ENCODE data around the gene EIF2D.
A peak's percentile ranks its signal among the peaks of the same experiment; 100 is the strongest.
"Not testable (repeated sequence)": the region's sequence is repeated elsewhere in the genome, so short reads cannot be mapped to it uniquely, and the experiment has no call there.

EIF2D gene

DNA sequence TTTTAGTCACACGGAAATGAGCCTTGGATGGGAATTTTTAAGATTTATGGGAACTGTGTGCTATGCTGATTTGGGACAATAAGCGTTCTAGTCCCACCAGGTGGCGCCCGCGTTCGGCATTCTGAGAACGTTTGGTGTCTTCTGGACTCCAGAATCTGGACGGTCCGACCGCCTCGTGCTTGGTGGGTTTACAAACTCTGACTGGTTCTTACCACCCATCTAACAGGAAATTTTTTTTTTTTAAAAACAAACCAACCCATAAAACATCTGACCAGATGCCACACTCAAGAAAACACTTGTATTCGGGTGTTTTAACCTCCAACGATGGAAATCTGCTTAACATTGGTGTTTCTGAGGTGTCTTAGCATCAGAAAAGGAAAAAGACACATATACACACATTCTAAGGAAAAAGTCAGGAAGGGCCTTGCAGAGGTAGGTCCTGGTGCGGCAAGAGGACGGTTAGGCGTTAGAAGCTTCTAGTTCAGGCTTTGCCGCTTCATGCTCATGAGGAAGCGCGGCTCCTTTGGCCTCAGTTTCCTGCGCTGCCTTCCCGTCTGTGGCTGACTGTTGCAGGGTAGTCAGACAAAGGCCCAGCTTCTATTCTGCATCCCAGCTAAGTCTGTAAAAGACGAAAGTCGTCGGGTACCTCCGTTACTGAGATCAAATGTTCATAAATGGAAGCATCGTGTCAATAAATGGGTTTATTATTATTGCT lies 22.3 kb upstream of the EIF2D start:
- Histone ChIP-seq H3K27me3 (ENCODE audit: control insufficient read depth in 1 of 2, insufficient read depth in 2 of 2, low read length in 2 of 2) (no peaks in the 10 kb centered on the region), H3K4me3 (ENCODE audit: low read depth in 1 of 2, low read length in 2 of 2) (peak overlapping the region in 1 of 2 donors; percentile 63), H3K9ac (ENCODE audit: low read length) (peak overlapping the region; percentile 28), H3K9me3 (ENCODE audit: low read length) (no peaks in the 10 kb centered on the region), H3K36me3 (ENCODE audit: insufficient read depth, low read length) (no peaks in the 10 kb centered on the region), H3K4me1 (ENCODE audit: insufficient read depth, low read length) (peaks cover 9% of the 10 kb centered on the region), H3K27ac (ENCODE audit: low read depth, low read length) (peak overlapping the region; percentile 84)

DNA sequence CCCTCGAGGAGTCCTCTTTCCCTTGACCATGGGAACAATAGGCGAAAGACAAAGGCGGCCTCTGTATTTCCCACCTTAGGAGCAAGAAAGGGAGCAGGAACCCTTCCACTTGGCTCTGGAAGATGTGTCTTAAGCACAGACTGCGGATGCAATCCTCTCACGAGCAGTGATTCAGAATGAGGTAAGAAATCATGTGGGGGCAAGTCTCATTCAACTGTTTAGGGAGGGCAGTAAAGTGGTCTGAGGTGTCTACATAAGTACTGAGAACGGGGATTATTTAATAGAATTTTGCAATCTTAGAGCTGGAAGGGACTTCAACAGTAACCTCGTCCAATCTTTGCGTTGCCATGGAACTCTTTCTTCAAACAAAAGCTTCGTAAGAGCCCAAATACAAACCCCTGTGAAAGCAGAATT lies 21.4 kb upstream of the EIF2D start:
- H3K27ac ChIP-seq (ENCODE audit: low read depth, low read length): no peak overlapping the region
- H3K4me1 ChIP-seq (ENCODE audit: insufficient read depth, low read length): peaks cover 9% of the 10 kb centered on the region
- no peak overlapping the region for H3K9ac ChIP-seq (ENCODE audit: low read length)
- H3K9me3 ChIP-seq (ENCODE audit: low read length): no peaks in the 10 kb centered on the region
- no peaks in the 10 kb centered on the region for H3K36me3 ChIP-seq (ENCODE audit: insufficient read depth, low read length)
- H3K27me3 ChIP-seq (ENCODE audit: control insufficient read depth in 1 of 2, insufficient read depth in 2 of 2, low read length in 2 of 2): no peaks in the 10 kb centered on the region
- H3K4me3 ChIP-seq (ENCODE audit: low read depth in 1 of 2, low read length in 2 of 2): no peak overlapping the region

DNA sequence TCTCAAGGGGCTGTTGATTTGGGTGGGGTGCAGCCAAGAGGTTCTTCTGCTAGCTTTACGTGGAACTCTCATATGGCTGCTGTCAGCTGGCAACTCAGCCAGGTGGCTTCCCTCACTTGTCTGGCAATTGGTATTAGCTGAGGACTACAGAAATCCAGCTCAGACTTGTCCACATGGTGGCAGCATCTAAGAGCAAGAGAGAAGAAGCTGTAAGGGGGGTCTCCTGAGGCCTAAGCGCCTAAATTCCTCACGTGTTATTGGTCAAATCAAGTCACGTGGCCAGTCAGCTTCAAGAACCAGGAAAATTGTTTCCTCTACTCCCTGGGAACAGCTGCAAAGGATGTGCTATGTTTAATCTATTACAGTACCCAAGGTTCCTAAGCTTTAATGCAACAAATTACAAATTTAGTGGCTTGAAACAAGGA lies 18.8 kb upstream of the EIF2D start:
- Histone ChIP-seq H3K27me3 (ENCODE audit: control insufficient read depth in 1 of 2, insufficient read depth in 2 of 2, low read length in 2 of 2) (no peaks in the 10 kb centered on the region), H3K36me3 (ENCODE audit: insufficient read depth, low read length) (no peaks in the 10 kb centered on the region), H3K9me3 (ENCODE audit: low read length) (no peaks in the 10 kb centered on the region), H3K9ac (ENCODE audit: low read length) (no peak overlapping the region), H3K27ac (ENCODE audit: low read depth, low read length) (no peak overlapping the region), H3K4me3 (ENCODE audit: low read depth in 1 of 2, low read length in 2 of 2) (no peak overlapping the region), H3K4me1 (ENCODE audit: insufficient read depth, low read length) (peaks cover 9% of the 10 kb centered on the region)

DNA sequence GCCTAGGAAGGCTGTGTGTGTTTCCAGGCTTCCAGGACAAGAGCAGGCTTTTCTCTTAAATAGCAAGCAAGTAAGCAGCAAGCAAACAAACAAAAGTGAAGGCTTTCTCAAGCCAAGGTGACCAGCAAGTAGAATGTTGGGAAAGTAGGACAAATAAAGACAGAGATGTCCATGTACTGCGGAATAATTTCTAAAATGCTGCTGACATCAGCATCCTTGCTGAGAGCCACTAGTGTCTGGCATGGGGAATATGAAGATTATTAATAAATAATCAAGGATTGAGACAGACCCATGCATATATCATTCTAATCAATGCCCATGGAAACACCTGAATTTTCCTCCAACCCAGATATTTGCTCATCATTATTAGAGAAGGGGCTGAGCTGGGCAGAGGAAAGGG lies 16.7 kb upstream of the EIF2D start:
- Histone ChIP-seq H3K27ac (ENCODE audit: low read depth, low read length) (no peak overlapping the region), H3K36me3 (ENCODE audit: insufficient read depth, low read length) (no peaks in the 10 kb centered on the region), H3K27me3 (ENCODE audit: control insufficient read depth in 1 of 2, insufficient read depth in 2 of 2, low read length in 2 of 2) (no peaks in the 10 kb centered on the region), H3K9me3 (ENCODE audit: low read length) (no peaks in the 10 kb centered on the region), H3K4me3 (ENCODE audit: low read depth in 1 of 2, low read length in 2 of 2) (no peak overlapping the region), H3K4me1 (ENCODE audit: insufficient read depth, low read length) (no peaks in the 10 kb centered on the region), H3K9ac (ENCODE audit: low read length) (no peak overlapping the region)

DNA sequence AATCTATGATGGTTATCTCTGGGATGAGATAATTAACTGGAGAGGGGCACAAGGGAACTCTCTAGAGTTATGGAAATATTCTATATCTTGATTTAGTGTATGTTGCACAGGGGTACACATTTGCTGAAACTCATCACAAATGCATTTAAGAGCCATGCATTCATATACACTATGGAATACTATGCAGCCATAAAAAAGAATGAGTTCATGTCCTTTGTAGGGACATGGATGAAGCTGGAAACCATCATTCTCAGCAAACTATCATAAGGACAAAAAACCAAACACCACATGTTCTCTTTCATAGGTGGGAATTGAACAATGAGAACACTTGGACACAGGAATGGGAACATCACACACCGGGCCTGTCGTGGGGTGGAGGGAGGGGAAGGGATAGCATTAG lies 14.1 kb upstream of the EIF2D start:
- H3K4me3 ChIP-seq (ENCODE audit: low read depth in 1 of 2, low read length in 2 of 2); H3K27me3 ChIP-seq (ENCODE audit: control insufficient read depth in 1 of 2, insufficient read depth in 2 of 2, low read length in 2 of 2); H3K27ac ChIP-seq (ENCODE audit: low read depth, low read length); H3K9ac ChIP-seq (ENCODE audit: low read length); H3K9me3 ChIP-seq (ENCODE audit: low read length); H3K36me3 ChIP-seq (ENCODE audit: insufficient read depth, low read length); H3K4me1 ChIP-seq (ENCODE audit: insufficient read depth, low read length): not testable (repeated sequence)

DNA sequence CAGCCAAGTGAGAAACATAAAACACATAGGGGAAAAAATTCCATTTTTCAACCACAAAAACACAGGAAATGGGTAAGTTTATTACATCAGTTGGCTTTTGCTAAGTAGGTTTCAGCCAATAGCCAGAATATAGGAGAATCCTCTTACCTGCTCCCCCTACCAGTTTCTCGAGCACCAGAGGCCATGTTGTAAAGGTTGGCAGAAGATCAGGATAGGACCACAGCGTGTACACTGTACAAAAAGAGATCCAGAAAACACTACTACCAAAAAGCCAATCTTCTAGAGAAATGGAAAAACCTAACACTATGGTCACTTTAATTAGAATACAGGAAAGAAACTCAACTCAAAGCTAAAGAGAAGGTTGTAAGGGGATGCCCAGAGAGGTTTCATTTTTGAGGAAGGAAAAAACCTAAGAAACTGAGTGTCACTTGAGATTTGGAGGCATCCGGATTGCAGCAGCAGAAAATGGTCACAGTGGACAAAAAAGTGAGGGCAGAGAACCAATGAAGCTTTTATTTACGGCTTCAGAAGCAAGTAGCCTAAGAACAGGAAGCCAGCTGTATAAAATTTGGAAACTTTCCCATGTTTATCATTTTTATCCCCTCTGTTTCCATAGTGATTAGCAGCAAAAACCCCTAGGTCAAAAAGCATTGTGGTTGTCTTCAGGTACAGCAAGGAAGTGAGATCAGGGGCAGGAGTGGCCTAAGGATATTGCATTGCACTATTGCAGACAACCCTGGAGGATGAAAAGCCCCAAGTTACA lies 2.9 kb downstream of the EIF2D start:
- H3K27me3 ChIP-seq (ENCODE audit: control insufficient read depth in 1 of 2, insufficient read depth in 2 of 2, low read length in 2 of 2): no peaks in the 10 kb centered on the region
- H3K4me1 ChIP-seq (ENCODE audit: insufficient read depth, low read length): peaks cover 8% of the 10 kb centered on the region
- H3K9me3 ChIP-seq (ENCODE audit: low read length): no peaks in the 10 kb centered on the region
- peaks cover 48% of the 10 kb centered on the region for H3K36me3 ChIP-seq (ENCODE audit: insufficient read depth, low read length)
- no peak overlapping the region for H3K27ac ChIP-seq (ENCODE audit: low read depth, low read length)
- H3K9ac ChIP-seq (ENCODE audit: low read length): no peak overlapping the region
- H3K4me3 ChIP-seq (ENCODE audit: low read depth in 1 of 2, low read length in 2 of 2): no peak overlapping the region

DNA sequence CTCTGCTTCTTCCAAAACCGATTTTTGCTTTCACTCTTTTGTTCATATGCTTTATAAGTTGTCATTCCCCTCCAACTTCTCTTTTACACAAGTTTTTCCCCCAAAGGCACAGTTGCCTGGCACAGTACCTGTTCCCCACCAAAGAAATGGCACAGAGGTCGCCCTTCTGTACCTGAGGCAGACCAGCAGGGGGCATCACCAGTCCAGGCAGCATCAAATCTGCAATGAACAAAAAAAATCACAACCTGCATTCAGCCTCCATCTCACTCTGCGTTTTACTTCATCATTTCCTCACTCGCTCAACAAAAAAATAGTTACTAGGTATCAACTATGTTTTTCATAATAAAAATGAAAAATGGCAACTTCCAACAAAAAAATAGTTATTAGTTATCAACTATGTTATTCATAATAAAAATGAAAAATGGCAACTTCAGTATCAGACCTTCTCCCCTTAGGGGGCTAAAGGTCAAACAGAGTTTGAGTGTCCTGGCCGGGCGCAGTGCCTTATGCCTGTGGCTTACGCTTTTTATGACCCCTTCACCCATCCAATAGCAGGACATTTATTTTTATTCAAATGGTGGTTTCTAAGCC lies 4.1 kb downstream of the EIF2D start:
- no peak overlapping the region for H3K27ac ChIP-seq (ENCODE audit: low read depth, low read length)
- H3K36me3 ChIP-seq (ENCODE audit: insufficient read depth, low read length): peaks cover 57% of the 10 kb centered on the region

DNA sequence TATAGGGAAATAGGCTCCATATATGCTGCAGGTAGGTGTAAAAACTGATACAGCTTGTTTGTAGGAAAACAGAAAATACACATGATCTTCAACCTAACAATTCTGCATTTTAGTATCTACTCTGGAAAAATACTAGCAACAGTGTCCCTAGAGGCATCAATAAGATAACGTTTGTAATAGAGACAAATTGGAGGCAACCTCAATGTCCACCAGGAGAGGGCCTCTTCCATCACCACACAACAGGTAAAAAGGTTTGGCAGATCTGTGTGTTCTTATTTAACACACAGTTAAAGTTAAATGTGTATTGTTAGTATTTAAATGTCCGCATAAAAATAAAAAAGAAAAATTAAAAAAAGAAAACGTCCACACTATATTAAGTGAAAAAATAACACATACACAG lies 5.4 kb downstream of the EIF2D start:
- no peak overlapping the region for H3K4me3 ChIP-seq (ENCODE audit: low read depth in 1 of 2, low read length in 2 of 2)
- H3K27me3 ChIP-seq (ENCODE audit: control insufficient read depth in 1 of 2, insufficient read depth in 2 of 2, low read length in 2 of 2): no peaks in the 10 kb centered on the region
- H3K9ac ChIP-seq (ENCODE audit: low read length): no peak overlapping the region
- H3K9me3 ChIP-seq (ENCODE audit: low read length): no peaks in the 10 kb centered on the region
- H3K27ac ChIP-seq (ENCODE audit: low read depth, low read length): no peak overlapping the region
- peaks cover 70% of the 10 kb centered on the region for H3K36me3 ChIP-seq (ENCODE audit: insufficient read depth, low read length)
- peaks cover 8% of the 10 kb centered on the region for H3K4me1 ChIP-seq (ENCODE audit: insufficient read depth, low read length)

More for the DNA sequence above, 4.1 kb downstream of the EIF2D start:
- Histone ChIP-seq H3K9me3 (ENCODE audit: low read length) (no peaks in the 10 kb centered on the region), H3K27me3 (ENCODE audit: control insufficient read depth in 1 of 2, insufficient read depth in 2 of 2, low read length in 2 of 2) (no peaks in the 10 kb centered on the region), H3K4me1 (ENCODE audit: insufficient read depth, low read length) (peaks cover 8% of the 10 kb centered on the region), H3K9ac (ENCODE audit: low read length) (no peak overlapping the region), H3K4me3 (ENCODE audit: low read depth in 1 of 2, low read length in 2 of 2) (no peak overlapping the region)

DNA sequence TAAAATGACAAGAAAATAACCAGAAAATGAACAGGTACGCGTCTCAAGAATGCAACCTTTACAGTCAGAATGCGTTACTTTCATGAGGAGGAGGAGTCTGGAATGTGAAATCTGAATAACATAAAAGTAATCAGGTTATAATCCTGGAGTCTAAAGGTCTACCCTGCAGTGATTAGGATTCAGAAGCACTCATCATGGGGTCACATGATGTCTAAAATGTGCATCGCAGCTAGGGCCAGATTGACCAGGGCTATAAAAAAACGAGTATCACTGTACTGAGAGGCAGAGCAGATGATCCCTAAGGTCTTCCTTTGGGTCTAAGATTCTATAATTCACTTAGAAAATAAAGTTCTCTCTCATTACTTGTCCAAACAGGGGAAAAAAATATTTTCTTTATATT lies 7.4 kb downstream of the EIF2D start:
- no peaks in the 10 kb centered on the region for H3K4me1 ChIP-seq (ENCODE audit: insufficient read depth, low read length)
- H3K36me3 ChIP-seq (ENCODE audit: insufficient read depth, low read length): peaks cover 80% of the 10 kb centered on the region
- H3K4me3 ChIP-seq (ENCODE audit: low read depth in 1 of 2, low read length in 2 of 2): no peak overlapping the region
- H3K27me3 ChIP-seq (ENCODE audit: control insufficient read depth in 1 of 2, insufficient read depth in 2 of 2, low read length in 2 of 2): no peaks in the 10 kb centered on the region
- no peak overlapping the region for H3K9ac ChIP-seq (ENCODE audit: low read length)
- no peak overlapping the region for H3K27ac ChIP-seq (ENCODE audit: low read depth, low read length)
- H3K9me3 ChIP-seq (ENCODE audit: low read length): no peaks in the 10 kb centered on the region

DNA sequence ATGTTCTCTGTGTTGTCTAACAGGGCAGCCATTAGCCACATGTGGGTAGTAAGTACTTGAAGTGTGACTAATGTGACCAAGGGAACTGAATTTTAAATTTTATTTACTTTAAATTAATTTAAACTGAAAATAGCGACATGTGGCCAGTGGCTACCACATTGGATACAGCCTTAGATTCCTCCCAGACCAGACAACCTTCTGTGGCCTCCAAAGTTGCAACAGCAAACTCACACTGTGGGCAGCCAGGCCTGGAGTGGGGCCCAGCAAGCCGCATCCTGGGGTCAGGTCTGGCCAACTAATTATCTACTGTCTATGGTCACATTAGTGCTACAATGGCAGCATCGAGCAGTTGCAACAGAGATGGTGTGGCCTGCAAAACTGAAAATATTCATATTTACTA lies 11.7 kb downstream of the EIF2D start:
- peaks cover 84% of the 10 kb centered on the region for H3K36me3 ChIP-seq (ENCODE audit: insufficient read depth, low read length)
- H3K27ac ChIP-seq (ENCODE audit: low read depth, low read length): no peak overlapping the region
- no peak overlapping the region for H3K9ac ChIP-seq (ENCODE audit: low read length)
- no peaks in the 10 kb centered on the region for H3K4me1 ChIP-seq (ENCODE audit: insufficient read depth, low read length)
- no peak overlapping the region for H3K4me3 ChIP-seq (ENCODE audit: low read depth in 1 of 2, low read length in 2 of 2)
- no peaks in the 10 kb centered on the region for H3K27me3 ChIP-seq (ENCODE audit: control insufficient read depth in 1 of 2, insufficient read depth in 2 of 2, low read length in 2 of 2)
- no peaks in the 10 kb centered on the region for H3K9me3 ChIP-seq (ENCODE audit: low read length)

DNA sequence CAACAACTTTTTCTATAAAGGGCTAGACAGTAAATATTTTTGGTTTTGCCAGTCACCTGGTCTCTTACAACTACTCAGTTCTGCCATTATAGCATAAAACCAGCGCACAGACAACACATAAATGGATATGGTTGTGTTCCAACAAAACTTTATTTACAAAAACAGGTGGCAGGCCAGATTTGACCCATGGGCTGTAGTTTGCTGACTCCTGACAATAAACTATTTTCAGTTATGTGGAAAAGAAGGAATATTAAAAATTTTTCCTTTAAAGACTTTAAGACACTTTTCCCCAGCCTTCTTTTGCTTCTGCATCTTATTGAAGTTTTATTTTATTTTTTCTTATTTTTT lies 16.0 kb downstream of the EIF2D start:
- no peaks in the 10 kb centered on the region for H3K4me1 ChIP-seq (ENCODE audit: insufficient read depth, low read length)
- no peak overlapping the region for H3K9ac ChIP-seq (ENCODE audit: low read length)
- no peaks in the 10 kb centered on the region for H3K9me3 ChIP-seq (ENCODE audit: low read length)
- H3K4me3 ChIP-seq (ENCODE audit: low read depth in 1 of 2, low read length in 2 of 2): no peak overlapping the region
- H3K36me3 ChIP-seq (ENCODE audit: insufficient read depth, low read length): peaks cover 84% of the 10 kb centered on the region
- no peak overlapping the region for H3K27ac ChIP-seq (ENCODE audit: low read depth, low read length)
- no peaks in the 10 kb centered on the region for H3K27me3 ChIP-seq (ENCODE audit: control insufficient read depth in 1 of 2, insufficient read depth in 2 of 2, low read length in 2 of 2)

Measured in muscle layer of colon (tissue), 2 donors.